ENCODE results near the gene TAOK2. TPM values are rescaled to one million over a fixed set of nuclear protein-coding genes. Genes with fewer than 3 reads are reported as not detected.
"Not testable (repeated sequence)": the region's sequence is repeated elsewhere in the genome, so short reads cannot be mapped to it uniquely, and the experiment has no call there.

Gene TAOK2
- polyA plus RNA-seq, 3 donors: 51.0 to 56.5 (median 53.1) TPM

DNA sequence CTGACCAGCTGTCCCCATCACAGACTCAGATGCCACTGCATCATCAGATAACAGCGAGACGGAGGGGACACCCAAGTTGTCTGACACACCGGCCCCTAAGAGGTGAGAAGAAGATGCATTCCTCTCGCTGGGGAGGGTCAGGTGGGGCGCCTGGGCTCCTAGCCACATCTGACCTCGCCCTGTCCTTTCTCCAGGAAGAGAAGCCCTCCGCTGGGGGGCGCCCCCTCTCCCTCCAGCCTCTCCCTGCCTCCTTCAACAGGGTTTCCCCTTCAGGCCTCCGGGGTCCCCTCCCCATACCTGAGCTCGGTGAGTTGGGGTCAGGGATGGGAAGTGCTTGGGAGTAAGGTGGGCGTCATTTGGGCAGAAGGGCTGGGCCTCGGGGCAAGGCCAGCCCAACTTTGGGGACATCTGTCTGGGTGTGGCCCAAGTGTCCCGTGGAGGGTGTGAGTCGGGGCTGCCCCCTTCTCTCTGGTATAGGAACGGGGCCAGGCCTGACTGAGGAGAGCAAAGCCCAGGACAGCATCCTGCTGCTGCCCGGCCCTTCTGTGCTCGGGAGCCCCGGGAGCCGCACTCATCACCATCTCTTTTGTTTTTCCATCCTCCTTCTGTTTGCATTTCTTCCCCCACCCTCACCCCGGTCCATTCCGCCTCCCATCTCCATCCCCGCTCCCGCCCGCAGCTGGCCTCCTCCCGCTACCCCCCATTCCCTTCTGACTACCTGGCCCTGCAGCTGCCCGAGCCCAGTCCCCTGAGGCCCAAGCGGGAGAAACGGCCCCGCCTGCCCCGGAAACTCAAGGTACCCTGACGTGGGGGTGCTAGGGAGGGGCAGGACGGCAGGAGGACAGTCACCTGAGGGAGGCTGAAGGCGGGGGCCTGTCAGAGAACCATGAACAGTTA, 27.3 kb downstream of the TAOK2 start:
- DNase-seq: no peak

GRCh38 chr16:30002614-30003346, 29.1 kb downstream of the TAOK2 start:
- DNase-seq: no peak

DNA sequence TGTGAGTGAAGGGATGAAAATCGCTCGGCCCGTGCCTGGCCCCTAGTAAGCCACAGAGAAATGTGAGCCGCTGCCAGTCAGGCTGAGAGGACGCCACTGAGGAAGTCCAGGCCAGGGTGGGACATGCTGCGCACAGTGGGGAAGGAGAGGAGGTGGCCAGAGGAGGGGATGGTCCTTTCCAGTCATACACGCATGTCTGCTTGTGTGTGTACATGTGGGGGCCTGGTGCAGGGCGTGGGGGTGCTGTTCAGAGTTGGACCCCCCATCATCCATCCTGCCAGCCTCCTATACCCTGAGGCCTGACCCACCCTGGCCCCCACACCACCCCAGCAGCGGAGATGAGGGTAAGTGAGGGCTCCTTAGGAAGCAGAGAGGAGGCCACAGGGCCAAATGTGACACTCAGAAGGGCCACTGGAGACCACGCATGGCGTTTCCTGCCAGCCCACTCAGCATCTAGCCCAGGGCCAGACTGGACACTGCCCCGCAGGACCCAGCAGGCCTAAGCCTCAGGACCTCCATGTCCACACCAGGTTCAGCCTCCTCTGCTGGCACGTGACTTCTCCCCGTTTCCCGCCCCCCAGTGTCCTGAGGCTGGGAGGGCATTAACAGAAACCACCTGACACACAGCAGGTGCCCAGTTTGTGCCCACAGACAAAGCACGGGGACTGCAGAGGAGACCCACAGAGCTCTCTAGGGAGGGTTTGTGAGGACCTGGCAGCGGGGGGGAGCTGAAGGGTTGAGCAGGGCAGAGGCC, 30.2 kb downstream of the TAOK2 start:
- DNase-seq: no peak

GRCh38 chr16:30004424-30004776, 30.7 kb downstream of the TAOK2 start:
- no peak for DNase-seq

DNA sequence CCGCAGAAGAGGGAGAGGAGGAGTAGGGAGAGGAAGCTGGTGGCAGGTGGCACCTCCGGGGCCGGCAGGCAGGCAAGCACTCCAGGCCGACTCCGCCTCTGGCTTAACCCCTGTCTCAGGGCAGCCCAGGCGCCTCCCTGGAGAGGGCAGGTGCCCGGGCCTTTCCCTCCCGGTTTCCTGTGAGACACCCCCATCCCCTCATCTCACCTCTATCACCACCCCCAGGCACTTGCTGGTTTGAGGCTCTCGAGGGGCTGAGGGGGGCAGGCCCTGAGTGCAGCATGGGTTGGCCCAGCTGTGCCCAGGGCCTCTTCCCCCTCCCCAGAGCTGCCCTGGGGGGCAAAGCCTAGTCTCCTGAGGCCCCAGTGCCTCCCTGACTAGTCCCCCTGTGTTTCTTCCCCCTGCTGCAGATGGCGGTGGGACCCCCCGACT, 31.2 kb downstream of the TAOK2 start:
- DNase-seq: no peak

- DNase-seq: no peak
Measured at GRCh38 chr16:30005341-30006094, 31.9 kb downstream of the TAOK2 start.

DNA sequence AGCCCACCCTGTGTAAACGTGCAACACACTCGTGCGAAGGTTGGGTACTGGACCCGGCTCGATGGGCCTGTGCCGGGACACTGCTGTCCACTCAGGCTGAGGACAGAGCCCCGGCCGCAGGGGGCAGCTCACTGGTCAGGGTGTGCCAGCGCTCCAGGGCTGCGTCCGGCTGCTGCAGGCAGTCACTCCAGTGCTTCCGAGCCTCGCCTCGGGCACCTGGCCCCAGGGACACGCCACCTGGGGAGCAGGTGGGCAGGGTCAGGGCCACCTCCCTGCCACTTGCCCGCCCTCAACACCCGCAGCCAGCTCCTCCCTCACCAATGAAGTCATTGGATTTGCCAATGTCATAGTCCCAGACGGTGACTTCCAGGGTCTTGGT, 32.4 kb downstream of the TAOK2 start:
- no peak for DNase-seq

- no peak for DNase-seq
Measured at GRCh38 chr16:30006659-30007377, 33.1 kb downstream of the TAOK2 start.

GRCh38 chr16:30007378-30007895, 33.8 kb downstream of the TAOK2 start:
- DNase-seq: no peak

GRCh38 chr16:30009085-30009862, 35.6 kb downstream of the TAOK2 start:
- DNase-seq: no peak

- DNase-seq: no peak
Measured at GRCh38 chr16:30009990-30010843, 36.5 kb downstream of the TAOK2 start.

DNA sequence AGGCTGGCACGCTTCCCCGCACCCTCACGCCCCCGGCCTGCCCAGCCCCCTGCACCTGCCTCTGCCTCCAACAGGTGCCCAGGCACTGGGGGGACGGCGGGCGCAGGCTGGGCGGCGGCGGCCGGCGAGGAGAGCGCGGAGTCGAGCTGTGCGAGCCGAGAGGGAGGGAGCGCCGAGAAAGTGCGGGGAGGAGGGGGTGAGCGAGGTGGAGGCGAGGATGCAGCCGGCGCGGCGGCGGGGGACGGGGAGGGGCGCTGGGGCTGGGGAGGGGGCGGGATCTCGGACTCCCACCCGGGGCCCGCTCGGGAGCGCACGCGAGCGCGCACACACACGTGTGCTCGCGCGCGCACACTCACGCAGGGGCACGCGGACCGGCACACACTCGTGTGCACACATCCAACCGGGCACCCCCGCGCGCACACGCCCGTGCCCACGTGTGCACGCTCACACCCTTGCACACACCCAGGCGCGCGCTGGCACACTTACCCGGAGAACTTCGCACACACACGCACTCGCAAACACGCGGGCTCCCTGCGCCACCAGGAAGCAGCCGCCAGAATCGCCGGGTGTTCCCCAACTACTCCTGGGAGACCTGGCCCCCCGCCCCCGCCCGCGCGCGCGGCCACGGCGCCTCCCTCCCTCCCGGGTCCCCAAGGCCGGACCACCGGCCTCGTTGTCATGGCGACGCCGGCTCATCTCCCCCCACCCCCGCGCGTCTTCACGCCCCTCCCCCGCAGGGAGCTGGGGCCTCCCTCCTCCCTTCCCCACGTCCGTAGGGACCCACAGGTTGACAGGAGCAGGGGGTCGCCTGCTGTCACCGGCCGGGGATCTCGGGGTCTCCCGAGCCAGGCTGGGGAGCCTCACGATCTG, 37.4 kb downstream of the TAOK2 start, which contains the start of gene DOC2A:
Gene DOC2A, minus strand, starts transcription at position 184 of the 870 bp plus-strand sequence. CDS start 805 bp downstream, outside the sequence.
- DNase-seq: no peak

GRCh38 chr16:30011714-30012504, 38.2 kb downstream of the TAOK2 start:
- no peak for DNase-seq

DNA sequence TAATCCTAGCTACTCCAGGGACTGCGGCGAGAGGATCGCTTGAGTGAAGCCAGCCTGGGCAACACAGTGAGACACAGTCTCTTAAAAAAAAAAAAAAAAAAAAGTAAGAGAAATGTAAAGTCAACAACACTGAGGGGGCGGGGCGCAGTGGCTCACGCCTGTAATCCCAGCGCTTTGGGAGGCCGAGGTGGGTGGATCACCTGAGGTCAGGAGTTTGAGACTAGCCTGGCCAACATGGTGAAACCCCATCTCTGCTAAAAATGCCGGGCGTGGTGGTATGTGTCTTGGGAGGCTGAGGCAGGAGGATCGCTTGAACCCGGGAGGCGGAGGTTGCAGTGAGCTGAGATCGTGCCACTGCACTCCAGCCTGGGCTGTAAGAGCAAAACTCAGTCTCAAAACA, 38.9 kb downstream of the TAOK2 start:
- DNase-seq: not testable (repeated sequence)

GRCh38 chr16:30015450-30015849, 41.8 kb downstream of the TAOK2 start:
- DNase-seq: not testable (repeated sequence)

DNA sequence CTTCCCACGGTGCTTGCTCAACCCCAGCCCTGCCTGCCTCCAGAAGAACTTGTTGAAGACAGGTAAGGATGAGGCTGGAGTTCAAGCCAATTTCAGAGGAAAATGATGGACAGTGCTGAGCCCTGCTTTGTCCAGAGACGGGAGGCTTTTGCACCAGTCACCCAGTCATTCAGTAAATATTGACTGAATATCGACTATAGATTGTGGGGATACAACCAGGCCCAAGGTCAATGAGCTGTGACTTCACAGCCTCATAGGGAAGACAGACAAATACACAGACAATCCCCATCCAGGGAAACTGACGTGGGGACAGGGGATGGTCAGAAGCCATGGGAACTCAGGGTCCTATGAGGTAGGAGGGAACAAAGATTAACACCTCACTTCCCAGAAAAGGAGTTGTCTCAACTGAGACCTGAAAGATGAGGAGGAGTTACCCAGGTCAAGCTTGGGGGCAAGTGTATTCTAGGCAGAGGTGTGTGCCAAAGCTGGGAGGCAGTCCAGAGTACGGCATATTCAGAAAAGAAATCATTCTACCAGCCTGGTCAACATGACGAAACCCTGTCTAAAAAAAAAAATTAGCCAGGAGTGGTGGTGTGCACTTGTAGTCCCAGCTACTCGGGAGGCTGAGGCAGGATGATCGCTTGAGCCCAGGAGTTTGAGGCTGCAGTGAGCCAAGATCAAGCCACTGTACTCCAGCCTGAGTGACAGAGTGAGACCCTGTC, 43.0 kb downstream of the TAOK2 start:
- DNase-seq: no peak

Measured in renal pelvis (tissue), 4 donors.